ENCODE measurements around the gene BMP7.

Gene BMP7

DNA sequence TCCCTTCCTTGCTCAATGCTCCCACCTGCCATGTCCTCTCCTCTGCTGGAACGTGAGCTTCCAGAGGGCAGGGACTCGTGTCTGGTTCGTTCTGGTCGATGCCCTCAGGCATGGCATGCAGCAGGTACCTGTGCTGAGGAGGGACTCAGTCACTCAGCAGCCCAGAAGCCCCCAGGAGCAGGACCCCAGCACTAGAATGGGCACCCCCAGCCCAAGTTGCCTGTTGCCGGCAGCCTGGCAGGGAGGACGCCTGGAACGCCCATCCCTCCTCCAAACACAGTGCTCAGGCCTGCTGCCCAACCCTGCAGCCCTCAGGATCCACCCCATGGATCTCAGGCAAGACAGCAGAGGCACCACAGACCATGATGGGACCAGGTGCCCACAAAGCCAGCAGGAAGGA lies 40.6 kb downstream of the BMP7 start:
- DNase-seq (ENCODE audit: low spot score) = no peak

DNA sequence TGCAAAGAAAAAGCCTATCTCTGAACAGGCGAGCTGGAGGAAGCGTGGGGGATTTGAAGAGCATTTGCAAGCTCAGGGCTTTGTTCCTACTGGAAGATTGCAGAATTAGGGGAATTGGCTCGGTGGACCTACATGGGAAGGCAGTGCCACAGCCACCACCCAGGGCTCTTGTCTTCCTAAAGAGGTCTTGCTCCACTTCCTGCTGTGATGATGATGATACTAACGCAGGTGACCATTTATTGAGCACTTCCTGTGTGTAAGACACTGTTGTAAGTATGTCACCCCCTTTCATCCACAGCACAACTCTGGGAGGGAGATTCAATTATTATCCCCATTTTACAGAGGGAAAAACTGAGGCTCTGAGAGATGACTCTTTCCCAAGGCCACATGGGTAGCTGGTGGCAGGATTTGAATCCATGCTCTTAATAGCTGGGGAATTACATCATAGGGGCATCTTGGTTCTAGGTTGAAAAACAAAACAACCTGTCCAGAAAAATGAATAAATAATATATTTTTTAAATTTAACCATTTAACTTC lies 41.2 kb downstream of the BMP7 start:
- DNase-seq (ENCODE audit: low spot score) = no peak

DNA sequence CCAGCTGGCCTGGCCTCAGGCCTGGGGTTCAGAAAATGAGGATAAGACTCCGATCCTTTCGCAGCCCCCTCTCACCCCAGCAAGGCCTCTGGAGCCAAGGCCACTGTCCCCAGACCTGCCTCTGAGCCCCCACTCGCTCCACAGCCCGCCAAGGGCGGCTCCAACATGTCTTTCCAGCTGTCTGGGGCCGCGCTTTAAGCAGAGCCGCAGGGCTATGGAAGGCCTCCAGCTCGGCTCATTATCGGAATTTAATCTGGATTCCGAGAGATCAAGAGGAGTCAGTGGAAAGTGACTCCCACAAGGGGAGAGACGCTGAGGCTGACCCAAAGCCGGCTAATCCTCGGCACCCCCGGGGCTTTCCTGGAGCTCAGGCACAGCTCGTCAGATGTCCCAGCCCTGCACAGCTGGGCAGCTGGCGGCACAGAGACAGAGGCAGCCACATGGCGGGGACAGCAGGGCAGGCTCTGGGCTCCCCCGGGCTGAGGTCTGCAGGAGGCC lies 41.8 kb downstream of the BMP7 start:
- peak; percentile 80 for DNase-seq (ENCODE audit: low spot score)

DNA sequence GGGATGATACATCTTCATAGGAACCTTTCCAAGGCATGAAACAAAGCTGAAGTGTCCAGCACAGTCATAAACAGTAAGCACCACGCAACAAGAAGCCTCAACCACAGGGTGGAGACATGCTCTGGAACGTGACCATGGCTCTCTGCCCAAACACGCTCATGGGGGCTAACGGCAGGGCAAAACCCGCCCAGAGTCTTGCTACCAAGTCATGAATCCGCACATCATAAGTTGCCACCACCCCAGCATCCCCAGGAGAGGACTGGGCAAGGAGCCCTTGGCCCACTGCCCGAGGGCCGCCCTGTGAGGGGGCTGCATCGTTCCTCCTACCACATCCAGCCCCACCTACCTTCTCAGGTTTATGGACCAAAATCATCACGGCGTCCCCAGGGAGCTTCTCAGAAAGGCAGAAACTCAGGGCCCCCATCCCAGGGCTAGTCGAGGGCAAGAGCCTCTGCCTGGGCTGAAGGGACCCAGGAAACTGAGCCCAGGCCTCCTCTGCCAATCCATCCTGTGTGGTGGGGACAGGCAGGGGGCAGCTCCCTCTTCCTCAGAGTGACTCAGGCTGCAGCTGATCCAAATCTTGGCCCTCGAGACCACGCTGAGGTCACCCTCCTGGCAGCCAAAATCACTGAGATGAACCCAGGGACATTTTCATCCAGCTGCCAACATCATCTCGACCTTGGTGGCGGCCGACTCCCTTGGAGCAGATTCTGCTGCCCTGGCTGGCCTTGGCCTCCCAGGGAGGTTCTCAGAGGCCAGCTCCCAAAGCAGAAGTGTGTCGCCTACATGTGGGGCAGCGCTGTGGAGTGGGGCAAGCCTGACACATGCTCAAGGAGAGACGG lies 42.6 kb downstream of the BMP7 start:
- DNase-seq (ENCODE audit: low spot score) = no peak

DNA sequence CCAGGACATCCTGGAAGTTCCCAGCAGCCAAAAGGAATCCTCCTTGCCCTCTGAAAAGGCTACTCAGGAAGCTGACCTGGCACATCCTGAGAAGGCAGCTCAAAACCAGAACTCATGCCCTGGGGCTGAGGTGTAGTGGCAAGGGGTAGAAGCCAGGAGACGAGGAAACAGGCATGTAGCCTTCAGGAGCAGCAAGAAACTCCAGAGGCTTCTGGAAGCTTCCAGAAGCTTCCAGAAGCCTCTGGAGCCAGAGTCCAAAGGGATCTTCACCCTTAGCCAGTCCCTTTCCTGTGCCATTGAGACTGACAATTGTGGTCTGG lies 43.9 kb downstream of the BMP7 start:
- DNase-seq (ENCODE audit: low spot score) = no peak

DNA sequence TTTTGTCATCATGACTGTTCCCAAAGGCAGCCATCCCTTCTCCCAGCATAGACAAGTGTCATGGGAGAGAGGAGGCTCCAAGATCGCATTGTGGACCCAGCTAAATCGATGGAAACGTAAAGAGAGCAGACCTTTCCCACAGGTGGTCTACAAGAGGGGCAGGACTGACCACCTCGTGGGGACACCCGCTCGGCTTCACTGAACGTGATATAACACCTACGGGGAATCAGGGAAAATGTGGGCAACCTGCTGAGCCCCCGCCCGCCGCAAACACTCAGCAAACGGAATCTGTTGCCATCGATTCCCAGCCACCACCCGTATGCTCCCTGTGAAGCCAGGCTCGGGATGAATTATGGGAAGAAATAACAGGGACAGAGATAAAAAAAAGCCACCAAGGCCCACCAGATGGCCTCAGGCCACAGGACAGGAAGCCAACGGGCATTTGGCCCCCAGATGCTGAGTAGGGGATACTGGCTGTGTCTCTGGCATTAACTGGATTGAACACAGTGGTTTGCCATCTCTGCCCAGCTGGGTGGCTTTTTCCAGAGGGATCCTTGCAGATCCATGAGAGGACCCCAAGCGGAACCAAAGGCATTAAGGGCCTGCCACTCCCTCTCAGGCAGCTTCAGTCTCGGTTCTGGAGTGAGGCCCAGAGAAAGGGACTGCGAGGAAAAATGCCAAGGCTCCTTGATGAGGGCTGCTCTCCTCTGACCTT lies 44.4 kb downstream of the BMP7 start:
- DNase-seq (ENCODE audit: low spot score) = no peak

DNA sequence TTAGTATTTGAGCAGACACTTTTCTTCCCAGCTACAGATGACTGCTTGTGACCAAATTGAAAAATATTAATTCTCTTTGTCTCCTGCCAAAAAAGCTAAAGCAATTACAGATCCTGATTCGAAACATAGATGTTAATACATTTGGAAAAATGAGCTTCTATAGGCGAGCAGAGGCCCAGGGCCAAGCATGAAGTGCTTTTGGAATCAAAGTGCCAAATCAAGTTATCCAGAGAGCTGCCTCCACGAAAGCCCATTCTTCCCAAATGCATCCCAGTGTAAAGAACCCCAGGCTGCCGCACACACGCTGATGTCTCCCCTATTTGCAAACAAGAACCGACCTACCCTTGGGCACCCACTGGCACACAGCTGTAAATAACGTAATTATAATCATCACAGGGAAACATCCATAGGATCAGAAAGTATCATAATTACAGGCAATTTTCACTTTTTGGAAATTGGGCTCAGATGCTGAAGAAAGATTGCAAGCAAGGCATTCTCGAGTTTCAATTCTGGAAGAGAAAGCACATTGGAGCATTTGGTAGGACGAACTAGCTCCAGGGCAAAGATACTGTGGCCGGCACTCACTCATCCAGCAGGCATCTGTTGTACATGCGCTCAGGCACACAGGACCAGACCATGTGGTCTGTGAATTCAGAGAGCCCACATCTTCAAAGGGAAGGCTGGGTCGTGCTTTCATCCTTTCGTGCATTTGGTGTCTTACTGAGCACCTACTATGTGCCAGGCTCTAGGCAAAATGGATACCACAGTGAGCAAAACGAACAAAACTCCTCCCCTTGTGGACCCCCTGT lies 45.9 kb downstream of the BMP7 start:
- no peak for DNase-seq (ENCODE audit: low spot score)

DNA sequence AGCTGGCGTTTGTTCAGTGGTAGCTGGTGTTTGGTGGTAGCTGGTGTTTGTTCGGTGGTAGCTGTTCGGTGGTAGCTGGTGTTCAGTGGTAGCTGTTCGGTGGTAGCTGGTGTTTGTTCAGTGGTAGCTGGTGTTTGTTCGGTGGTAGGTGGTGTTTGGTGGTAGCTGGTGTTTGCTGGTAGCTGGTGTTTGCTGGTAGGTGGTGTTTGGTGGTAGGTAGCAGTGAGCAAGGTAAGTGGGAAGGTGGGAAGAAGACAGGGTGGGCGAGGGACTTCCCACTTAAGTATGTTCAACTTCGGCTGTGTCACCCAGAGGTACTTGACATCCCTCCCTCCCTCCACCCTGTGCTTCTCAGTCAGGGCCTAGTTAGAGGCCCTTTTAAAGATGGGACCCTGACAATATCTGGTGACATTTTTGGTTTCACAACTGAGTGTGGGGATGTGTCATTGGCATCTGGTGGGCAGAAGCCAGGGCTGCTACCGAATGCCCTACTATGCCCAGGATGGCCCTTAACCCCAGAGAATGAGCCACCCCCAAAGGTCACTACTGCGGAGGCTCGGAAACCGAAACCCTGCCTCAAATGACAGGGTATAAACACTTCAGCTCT lies 47.3 kb downstream of the BMP7 start:
- DNase-seq (ENCODE audit: low spot score) = no peak

DNA sequence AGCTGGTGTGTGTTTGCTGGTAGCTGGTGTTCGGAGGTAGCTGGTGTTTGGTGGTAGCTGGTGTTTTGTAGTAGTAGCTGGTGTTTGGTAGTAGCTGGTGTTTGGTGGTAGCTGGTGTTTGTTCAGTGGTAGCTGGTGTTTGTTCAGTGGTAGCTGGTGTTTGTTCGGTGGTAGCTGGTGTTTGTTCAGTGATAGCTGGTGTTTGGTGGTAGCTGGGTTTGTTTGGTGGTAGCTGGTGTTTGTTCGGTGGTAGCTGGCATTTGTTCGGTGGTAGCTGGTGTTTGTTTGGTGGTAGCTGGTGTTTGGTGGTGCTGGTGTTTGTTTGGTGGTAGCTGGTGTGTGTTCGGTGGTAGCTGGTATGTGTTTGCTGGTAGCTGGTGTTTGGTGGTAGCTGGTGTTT lies 48.0 kb downstream of the BMP7 start:
- DNase-seq (ENCODE audit: low spot score) = no peak

DNA sequence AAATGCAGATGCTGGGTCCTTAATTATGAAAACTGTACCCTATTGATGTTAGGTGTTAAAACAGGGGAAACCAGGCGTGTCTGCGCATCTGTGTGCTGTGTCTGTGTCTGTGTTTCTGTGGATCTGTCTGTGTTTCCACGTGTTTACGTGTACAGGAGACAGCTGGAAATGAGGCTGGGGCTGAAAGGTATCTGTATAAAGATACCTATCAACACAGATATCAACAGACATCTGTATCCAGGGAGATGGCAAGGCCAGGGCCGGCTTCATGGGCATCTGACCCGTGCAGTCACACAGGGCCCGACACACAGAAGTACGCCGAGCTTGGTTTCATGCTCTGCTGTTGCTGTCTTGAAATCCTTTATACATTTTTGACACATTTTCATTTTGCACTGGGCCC lies 48.6 kb downstream of the BMP7 start:
- DNase-seq (ENCODE audit: low spot score) = no peak

DNA sequence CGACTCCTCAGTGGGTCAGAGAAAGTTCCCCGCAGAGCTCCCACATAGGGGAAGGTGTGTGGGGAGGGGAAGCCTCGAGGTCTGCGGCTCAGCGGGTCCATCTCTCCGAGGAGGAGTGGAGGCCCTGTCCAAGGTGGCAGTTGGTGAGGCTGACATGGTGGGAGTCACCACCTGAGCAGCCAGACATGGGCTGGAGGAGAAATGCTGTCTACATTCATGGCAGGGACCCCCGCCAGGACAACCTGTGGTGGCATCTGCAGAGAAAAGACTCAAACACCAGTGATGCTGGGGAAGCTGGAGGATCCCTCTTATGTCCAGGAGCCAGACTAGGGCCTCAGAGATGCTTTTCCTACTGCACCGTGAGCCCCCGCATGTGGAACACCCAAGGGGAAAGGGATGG lies 49.8 kb downstream of the BMP7 start:
- DNase-seq (ENCODE audit: low spot score) = no peak

DNA sequence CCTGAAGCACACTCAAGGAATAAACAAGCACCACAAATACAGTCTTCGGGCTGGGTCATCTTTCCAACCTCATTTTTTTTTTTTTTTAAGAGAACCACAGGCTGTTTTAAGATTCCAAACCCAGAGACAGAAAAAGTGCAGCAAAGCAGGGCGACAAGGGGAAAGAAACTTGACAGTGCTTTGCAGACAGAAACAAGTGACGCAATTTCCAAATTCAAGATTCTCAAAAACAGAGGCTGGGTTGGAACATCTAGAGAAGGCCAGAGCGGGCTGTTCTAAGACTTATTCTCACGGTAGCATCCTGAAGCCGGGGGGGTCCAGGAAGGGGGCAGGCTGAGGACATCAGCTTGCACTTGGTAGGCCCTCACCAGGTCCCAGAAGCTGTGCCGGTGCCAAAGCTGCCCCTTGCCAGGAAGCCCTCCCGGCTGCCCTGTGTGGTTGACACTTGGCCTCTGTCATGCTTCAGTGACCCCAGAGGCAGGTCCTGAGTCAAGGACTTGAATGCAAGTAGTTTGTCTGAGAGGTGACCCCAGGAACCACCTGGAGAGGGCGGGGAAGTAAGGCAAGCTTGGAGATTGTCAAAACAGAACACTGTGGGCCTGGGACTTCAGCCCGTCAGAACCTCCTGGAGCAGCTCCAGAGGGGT lies 50.5 kb downstream of the BMP7 start:
- DNase-seq (ENCODE audit: low spot score) = no peak

DNA sequence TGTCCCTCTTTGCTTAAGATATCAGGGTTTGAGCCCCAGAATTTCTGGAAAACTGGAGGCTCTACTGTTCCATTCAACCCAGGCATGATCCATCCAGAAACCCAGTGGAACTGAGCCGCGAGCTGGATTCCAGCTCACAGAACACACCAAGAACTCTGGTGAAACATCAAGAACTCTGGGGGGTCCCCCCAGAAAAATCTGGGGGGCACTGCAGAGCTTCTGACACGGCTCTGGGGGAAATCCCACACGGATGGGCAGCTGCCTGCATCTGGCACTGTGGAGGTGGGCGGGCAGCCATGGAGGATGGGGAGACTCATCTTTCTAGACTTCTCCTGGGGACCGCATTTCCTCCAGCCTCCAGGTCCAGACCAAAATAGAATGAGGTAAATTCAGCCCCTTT lies 51.0 kb downstream of the BMP7 start:
- no peak for DNase-seq (ENCODE audit: low spot score)

DNA sequence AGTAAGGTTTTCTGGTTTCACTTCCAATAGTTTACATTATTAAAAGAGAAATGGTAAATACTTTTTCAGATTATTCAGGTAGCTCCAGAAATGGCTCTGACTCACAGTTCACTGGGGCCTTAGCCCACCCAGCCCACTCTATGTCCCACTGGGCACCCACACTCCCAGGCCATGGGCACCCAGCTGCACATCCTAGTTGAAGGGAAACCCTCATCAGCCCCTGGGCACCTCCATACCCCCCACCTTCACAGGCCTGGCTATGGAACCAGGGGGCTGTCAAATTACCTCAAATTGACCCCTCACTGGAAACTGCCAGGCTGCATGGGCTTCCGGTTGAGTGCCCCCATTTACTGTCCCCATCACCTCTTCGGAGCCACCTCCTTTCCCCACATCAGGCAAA lies 51.5 kb downstream of the BMP7 start:
- DNase-seq (ENCODE audit: low spot score) = no peak

DNA sequence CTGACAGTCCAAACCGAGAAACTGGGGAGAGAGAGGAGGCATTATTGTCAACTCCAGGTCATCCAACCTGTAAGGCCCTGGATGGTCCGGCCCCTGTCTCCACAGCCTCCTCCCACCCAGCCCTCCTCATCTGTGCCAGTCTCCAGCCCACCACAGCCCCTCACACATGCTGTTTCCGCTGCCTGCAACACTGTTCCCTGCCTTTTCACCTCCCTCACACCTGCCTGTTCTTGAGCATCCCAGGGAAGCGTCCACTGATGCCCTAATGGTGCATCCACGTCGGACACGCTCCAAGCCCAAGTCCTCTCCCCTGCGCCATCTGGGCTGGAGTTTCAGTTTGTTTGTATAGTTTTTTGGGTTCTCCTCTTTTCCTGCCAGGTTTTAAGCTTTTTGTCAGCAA lies 52.0 kb downstream of the BMP7 start:
- DNase-seq (ENCODE audit: low spot score) = no peak

DNA sequence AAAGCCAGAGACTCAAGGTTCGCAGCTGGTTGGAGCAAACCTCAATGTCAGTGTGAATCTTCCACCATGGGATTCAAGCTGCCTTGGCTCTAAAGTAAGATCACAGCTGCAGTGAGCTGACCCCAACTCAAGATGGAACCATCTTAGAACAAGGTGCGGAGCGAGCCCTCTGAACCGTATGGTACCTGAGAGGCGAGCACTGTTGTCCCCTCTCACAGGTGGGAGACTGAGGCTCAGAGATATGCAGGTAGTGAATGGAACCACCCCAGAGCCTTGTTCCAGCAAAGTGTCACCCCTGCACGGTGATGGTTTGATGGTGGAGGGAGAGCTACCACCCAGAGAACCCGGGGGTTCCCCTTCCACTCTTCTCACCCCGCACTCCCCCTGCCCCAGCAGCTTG lies 52.5 kb downstream of the BMP7 start:
- no peak for DNase-seq (ENCODE audit: low spot score)

DNA sequence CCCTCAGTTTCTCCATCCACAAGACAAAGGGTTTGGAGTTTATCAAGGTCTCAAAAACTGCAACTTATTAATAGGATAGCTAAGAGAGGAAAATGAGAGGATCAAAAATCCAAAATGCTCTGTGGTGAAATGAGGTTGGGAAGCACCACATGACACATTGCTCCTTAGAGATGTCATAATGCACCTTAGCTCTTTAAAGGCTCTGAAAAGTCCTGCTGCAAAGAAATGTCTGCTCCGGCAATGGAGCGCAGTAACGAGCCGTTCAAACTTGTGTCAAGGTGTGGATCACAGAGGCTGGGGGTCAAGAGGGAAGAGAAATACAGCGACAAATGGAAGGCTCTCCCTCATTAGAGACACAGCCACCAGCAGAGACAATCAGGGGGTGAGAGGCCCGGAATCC lies 53.1 kb downstream of the BMP7 start:
- DNase-seq (ENCODE audit: low spot score) = no peak

DNA sequence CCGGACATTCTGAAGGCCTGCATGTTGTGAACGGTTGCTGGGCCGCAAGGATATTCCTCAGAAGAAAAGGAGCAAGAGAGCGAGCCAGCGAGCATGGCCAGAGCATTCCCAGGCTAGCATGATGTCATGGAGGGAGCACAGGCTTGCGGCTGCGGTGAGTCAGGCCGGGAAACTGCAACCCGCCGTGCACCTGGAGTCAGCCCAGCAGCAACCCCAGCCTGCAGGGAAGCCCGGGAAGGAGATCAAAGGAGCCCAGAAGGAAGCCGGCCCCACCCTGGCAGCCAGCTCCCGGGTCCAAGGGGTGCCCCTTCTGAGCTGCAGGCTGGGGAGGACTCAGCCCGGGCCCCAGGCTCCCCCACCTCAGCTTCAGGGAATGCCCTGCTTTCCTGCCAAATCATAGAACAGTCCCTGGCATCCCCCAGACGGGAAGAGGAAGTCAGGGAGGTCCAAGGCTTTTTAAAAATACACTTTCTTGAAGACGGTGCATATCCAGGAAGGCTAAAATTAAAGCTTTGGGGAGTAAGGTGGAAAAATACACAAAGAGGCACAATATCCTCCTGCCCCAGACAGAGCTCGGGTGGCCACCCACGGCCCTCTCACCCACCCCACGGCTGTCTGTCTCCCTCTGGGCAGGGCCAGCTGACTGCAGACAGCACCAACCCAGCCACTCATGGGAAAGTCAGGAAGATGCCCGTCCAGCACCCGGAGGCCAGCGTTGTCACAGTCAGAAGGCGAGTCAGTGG lies 53.7 kb downstream of the BMP7 start:
- no peak for DNase-seq (ENCODE audit: low spot score)

DNA sequence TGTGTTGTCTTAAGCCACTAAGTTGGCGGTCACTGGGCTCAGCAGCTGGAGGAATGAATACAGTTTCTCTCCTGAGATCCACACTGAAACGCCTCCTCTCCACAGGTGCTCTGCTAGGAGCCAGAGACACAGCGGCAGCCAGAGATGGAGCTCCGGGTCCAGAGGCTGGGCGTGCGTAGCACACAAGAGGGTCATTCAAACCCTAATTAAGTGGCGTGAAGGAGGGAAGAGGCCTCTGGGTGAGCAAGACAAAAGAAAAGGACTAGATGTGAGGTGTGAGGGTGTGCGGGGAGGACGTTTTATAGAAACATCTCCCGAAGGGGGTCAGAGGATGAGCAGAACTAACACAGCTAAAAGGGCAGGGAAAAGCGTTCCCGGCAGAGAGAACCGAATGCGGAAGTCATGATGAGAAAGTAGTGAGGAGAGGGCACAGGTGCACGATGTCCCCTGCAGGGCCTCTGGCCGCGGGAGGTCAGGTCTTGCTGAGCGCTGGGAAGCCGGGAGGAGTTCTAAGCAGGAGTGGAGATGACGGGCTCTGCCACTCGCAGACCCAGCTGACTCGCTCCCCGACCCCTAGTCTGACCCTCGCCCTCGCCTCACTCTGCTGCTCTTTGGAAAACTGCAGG lies 54.4 kb downstream of the BMP7 start:
- peak; percentile 75 for DNase-seq (ENCODE audit: low spot score)

DNA sequence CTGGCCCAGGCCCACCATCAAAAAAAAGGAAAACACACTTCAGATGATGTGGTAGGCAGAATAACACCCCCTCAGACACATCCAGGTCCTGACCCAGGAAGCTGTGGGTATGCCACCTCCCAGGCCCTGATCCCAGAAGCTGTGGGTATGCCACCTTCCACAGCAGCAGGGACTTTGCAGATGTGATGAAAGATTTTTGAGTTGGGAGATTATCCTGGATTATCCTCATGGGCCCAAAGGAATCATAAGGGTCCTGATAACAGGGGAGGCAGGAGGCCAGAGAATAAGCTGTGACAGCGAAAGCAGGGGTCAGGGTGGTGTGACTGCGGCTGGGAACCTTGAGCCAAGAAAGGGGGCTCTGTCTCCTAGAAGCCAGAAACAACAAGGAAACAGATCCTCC lies 55.0 kb downstream of the BMP7 start:
- no peak for DNase-seq (ENCODE audit: low spot score)

DNA sequence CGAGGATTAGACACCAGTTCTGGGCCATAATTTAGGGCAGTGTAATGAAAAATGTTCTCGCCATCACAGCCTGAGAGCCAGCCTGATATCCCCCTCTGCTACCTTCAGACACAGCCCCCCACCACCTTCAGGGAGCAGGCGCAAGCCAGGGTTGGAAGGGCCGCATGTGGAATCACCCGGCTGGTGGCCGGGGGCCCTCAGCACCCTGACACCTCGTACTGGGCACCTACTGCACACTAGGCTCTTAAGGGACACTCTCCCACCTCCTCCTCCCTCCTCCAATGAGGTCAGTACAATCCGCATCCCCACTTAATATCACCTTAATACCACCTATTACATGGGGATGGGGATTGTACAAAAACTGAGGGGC lies 55.5 kb downstream of the BMP7 start:
- no peak for DNase-seq (ENCODE audit: low spot score)

Measured in ecto neural progenitor cell (in vitro differentiated cells).